ENCODE measurements around the gene DEPP1. TPM values are rescaled to one million over a fixed set of nuclear protein-coding genes. Genes with fewer than 3 reads are reported as not detected.

DEPP1 gene
- total and polyA plus RNA-seq, 8 donors: 68.9 to 270 (median 173) TPM

- no peaks in the 10 kb centered on the region for H3K27me3 ChIP-seq
- intact Hi-C loops (cut with DNase I): no loop called here
- no peak for ATAC-seq
- H3K27ac ChIP-seq: no peak overlapping the region
- no peak overlapping the region for H3K4me3 ChIP-seq
- peaks cover 33 to 61% (median 39%) of the 10 kb centered on the region in 3 donors for H3K4me1 ChIP-seq
- TF ChIP-seq CTCF (IDR thresholded peaks at IDR 0.05): no peak
- H3K9me3 ChIP-seq: no peaks in the 10 kb centered on the region
- 90 to 92% methylated on average over 10 of the region's 10 CpGs for WGBS, 2 donors
- H3K36me3 ChIP-seq: peaks cover 0 to 5% (median 0%) of the 10 kb centered on the region in 3 donors
- DNase-seq: peak in 1 of 6 donors; percentile 63
- no peak for FAIRE-seq
These were observed 5.3 kb upstream of the DEPP1 start for GRCh38 chr10:44983895-44984278.

GRCh38 chr10:44983066-44983894 is 4.7 kb upstream of the DEPP1 start:
- H3K27me3 ChIP-seq: no peaks in the 10 kb centered on the region
- peaks cover 34 to 57% (median 40%) of the 10 kb centered on the region in 3 donors for H3K4me1 ChIP-seq
- no peaks in the 10 kb centered on the region for H3K9me3 ChIP-seq
- H3K27ac ChIP-seq: peak overlapping the region in 2 of 4 donors; percentile 95 to 97
- no peak for ATAC-seq
- WGBS, 2 donors: 93 to 94% methylated on average over 13 of the region's 13 CpGs
- peak in 3 of 6 donors; percentile 1 to 20 (median 6) for DNase-seq
- peaks cover 0 to 5% (median 0%) of the 10 kb centered on the region in 3 donors for H3K36me3 ChIP-seq
- no peak for TF ChIP-seq CTCF (IDR thresholded peaks at IDR 0.05)
- intact Hi-C loops (cut with DNase I): no loop called here
- no peak for FAIRE-seq
- H3K4me3 ChIP-seq: no peak overlapping the region

- Histone ChIP-seq H3K9me3 (no peaks in the 10 kb centered on the region), H3K4me1 (peaks cover 34 to 53% (median 40%) of the 10 kb centered on the region in 3 donors), H3K36me3 (peaks cover 0 to 9% (median 1%) of the 10 kb centered on the region in 3 donors), H3K27me3 (no peaks in the 10 kb centered on the region), H3K4me3 (no peak overlapping the region), H3K27ac (peak overlapping the region in 2 of 4 donors; percentile 95 to 97)
- TF ChIP-seq CTCF (IDR thresholded peaks at IDR 0.05): no peak
- ATAC-seq (no peak), FAIRE-seq (no peak), DNase-seq (peak in 2 of 6 donors; percentile 18 to 35)
- intact Hi-C loops (cut with DNase I): no loop called here
- 90 to 95% methylated on average over 7 to 9 of the region's 9 CpGs for WGBS, 2 donors
These were observed 3.9 kb upstream of the DEPP1 start for GRCh38 chr10:44982496-44982895.

GRCh38 chr10:44982114-44982460 is 3.5 kb upstream of the DEPP1 start:
- Histone ChIP-seq H3K36me3 (peaks cover 0 to 11% (median 5%) of the 10 kb centered on the region in 3 donors), H3K27ac (peak overlapping the region; percentile 14 to 97 (median 74)), H3K4me3 (no peak overlapping the region), H3K9me3 (no peaks in the 10 kb centered on the region), H3K4me1 (peaks cover 34 to 53% (median 40%) of the 10 kb centered on the region in 3 donors), H3K27me3 (no peaks in the 10 kb centered on the region)
- no peak for TF ChIP-seq CTCF (IDR thresholded peaks at IDR 0.05)
- peak in 3 of 6 donors; percentile 33 to 47 (median 34) for DNase-seq
- 92 to 93% methylated on average over 9 of the region's 9 CpGs for WGBS, 2 donors
- no peak for ATAC-seq
- FAIRE-seq: no peak
- intact Hi-C loops (cut with DNase I): no loop called here

All from pancreas (tissue), 10 donors.